A673 (cell line): ENCODE measurements around the gene LPP.

Experiments used
- EZH2 ChIP-seq: fragments of 200-600 bp; sonication (generic); IDR thresholded peaks from 2 replicates; pipeline ENCODE4 v1.6.1; 2017; ENCODE audit warnings: borderline replicate concordance, low read depth, mild to moderate bottlenecking, mixed read lengths, antibody characterized with exemption, low read length; ENCODE audit not compliant: poor library complexity, severe bottlenecking
- TF ChIP-seq, protein P1 (sequence below): fragments of 300-800, 200-600 bp; sonication (generic); conservative IDR thresholded peaks from 2 replicates; pipeline ENCODE4 v1.5.1; 2017; ENCODE audit warnings: low read depth, mild to moderate bottlenecking, antibody characterized with exemption, low read length, moderate library complexity, mixed read lengths

DNA sequence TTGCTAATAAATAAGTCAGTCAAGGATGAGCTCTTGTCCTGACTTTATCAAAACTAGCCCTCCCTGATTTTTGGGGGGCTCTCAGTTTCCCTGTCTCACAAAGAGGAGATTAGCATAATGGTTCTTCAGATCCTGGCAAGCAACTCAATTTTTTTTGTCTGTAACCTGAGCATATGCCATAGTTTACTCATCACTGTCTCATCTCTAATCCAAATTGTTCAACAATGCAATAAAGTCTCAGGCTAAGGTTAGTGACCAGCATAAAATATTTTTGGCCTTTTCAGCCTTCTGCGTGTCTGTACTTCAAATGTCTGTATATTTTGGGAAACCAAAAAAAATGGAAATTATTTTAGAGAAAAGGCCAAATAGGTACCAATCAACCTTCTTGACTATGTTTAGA, 552.2 kb downstream of the LPP start:
- TF ChIP-seq, protein P1, sequence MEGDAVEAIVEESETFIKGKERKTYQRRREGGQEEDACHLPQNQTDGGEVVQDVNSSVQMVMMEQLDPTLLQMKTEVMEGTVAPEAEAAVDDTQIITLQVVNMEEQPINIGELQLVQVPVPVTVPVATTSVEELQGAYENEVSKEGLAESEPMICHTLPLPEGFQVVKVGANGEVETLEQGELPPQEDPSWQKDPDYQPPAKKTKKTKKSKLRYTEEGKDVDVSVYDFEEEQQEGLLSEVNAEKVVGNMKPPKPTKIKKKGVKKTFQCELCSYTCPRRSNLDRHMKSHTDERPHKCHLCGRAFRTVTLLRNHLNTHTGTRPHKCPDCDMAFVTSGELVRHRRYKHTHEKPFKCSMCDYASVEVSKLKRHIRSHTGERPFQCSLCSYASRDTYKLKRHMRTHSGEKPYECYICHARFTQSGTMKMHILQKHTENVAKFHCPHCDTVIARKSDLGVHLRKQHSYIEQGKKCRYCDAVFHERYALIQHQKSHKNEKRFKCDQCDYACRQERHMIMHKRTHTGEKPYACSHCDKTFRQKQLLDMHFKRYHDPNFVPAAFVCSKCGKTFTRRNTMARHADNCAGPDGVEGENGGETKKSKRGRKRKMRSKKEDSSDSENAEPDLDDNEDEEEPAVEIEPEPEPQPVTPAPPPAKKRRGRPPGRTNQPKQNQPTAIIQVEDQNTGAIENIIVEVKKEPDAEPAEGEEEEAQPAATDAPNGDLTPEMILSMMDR = no peak
- TF ChIP-seq EZH2 = no peak
